GM23338 (cell line): ENCODE results near the gene RPL7A.

ENCODE experiments used
- CREB1 ChIP-seq: fragments of 250-450 bp; sonication (Bioruptor Pico); IDR thresholded peaks from 2 replicates; pipeline ENCODE4 v1.5.0; 2020; ENCODE audit warnings: low read depth, mild to moderate bottlenecking, moderate library complexity
- CTCF ChIP-seq, 2 experiments: fragments of 200-600 bp in 1 of 2; sonication (generic) in 1 of 2; conservative IDR thresholded peaks; 2 replicates each; pipeline versions ENCODE4 v1.5.1 to v1.6.1; 2016 to 2017; ENCODE audit warnings: antibody characterized with exemption in 2 of 2, low read depth in 2 of 2, mild to moderate bottlenecking in 2 of 2, moderate library complexity in 1 of 2
- ETS1 ChIP-seq: IDR thresholded peaks from 2 replicates; pipeline ENCODE4 v1.6.1; 2016; ENCODE audit warnings: antibody characterized with exemption
- EZH2 ChIP-seq: fragments of 200-600 bp; sonication (generic); IDR thresholded peaks from one replicate; pipeline ENCODE4 v1.8.0; 2017; ENCODE audit warnings: antibody characterized with exemption, mild to moderate bottlenecking, low read depth; ENCODE audit not compliant: unreplicated experiment
- EZH2phosphoT487 ChIP-seq: fragments of 200-600 bp; sonication (generic); IDR thresholded peaks from one replicate; pipeline ENCODE4 v1.8.1; 2018; ENCODE audit warnings: antibody characterized with exemption; ENCODE audit not compliant: unreplicated experiment
- JUNB ChIP-seq: IDR thresholded peaks from one replicate; pipeline ENCODE4 v1.6.1; 2016; ENCODE audit warnings: antibody characterized with exemption; ENCODE audit not compliant: unreplicated experiment
- NANOG ChIP-seq: IDR thresholded peaks from 2 replicates; pipeline ENCODE4 v1.6.1; 2016; ENCODE audit warnings: antibody characterized with exemption, borderline replicate concordance
- POLR2AphosphoS5 ChIP-seq: IDR thresholded peaks from 2 replicates; pipeline ENCODE4 v1.6.1; 2016; ENCODE audit warnings: antibody characterized with exemption, low read depth
- REST ChIP-seq: IDR thresholded peaks from one replicate; pipeline ENCODE4 v1.6.1; 2018; ENCODE audit warnings: antibody characterized with exemption; ENCODE audit not compliant: unreplicated experiment
- STAT1 ChIP-seq: IDR thresholded peaks from one replicate; pipeline ENCODE4 v1.6.1; 2016; ENCODE audit warnings: antibody characterized with exemption; ENCODE audit not compliant: unreplicated experiment
- ZNF114 ChIP-seq: fragments of 250-450 bp; sonication (Bioruptor Pico); IDR thresholded peaks from 2 replicates; pipeline ENCODE4 v1.5.0; 2020; ENCODE audit warnings: mild to moderate bottlenecking, moderate library complexity
- ZNF331 ChIP-seq: fragments of 250-450 bp; sonication (Bioruptor Pico); IDR thresholded peaks from 2 replicates; pipeline ENCODE4 v1.5.0; 2020; ENCODE audit warnings: low read depth, mild to moderate bottlenecking, moderate library complexity
- ZNF462 ChIP-seq: fragments of 250-450 bp; sonication (Bioruptor Pico); IDR thresholded peaks from 2 replicates; pipeline ENCODE4 v1.5.0; 2020; ENCODE audit warnings: mild to moderate bottlenecking, moderate library complexity

- TF ChIP-seq STAT1 (no peak), CTCF (conservative IDR thresholded peaks at IDR 0.05; ENCODE audit: low read depth in 2 of 2) (no peak), REST (no peak), POLR2AphosphoS5 (no peak), EZH2 (no peak), NANOG (no peak), ZNF114 (no peak), JUNB (no peak), ZNF331 (CRISPR knock-in tag) (no peak), CREB1 (CRISPR knock-in tag) (no peak), ZNF462 (CRISPR knock-in tag) (no peak), EZH2phosphoT487 (no peak), ETS1 (no peak)
Measured at GRCh38 chr9:133368249-133368881, 20.3 kb downstream of the RPL7A start.
